ENCODE data around the gene RBAK. TPM values are rescaled to one million over a fixed set of nuclear protein-coding genes. Genes with fewer than 3 reads are reported as not detected.
"Not testable (repeated sequence)": the region's sequence is repeated elsewhere in the genome, so short reads cannot be mapped to it uniquely, and the experiment has no call there.

RBAK gene
- polyA plus RNA-seq, 3 donors: 21.0 to 25.0 (median 23.7) TPM

- not testable (repeated sequence) for DNase-seq (ENCODE audit: low read depth in 3 of 3, low spot score in 2 of 3)
Measured at GRCh38 chr7:5047127-5047526, 1.5 kb downstream of the RBAK start.

GRCh38 chr7:5050676-5051075, 5.0 kb downstream of the RBAK start:
- DNase-seq (ENCODE audit: low read depth in 3 of 3, low spot score in 2 of 3): no peak

GRCh38 chr7:5051731-5052130, 6.1 kb downstream of the RBAK start:
- DNase-seq (ENCODE audit: low read depth in 3 of 3, low spot score in 2 of 3): not testable (repeated sequence)

- DNase-seq (ENCODE audit: low read depth in 3 of 3, low spot score in 2 of 3): no peak
Measured at GRCh38 chr7:5053175-5053574, 7.5 kb downstream of the RBAK start.

GRCh38 chr7:5063698-5064097, 18.0 kb downstream of the RBAK start:
- DNase-seq (ENCODE audit: low read depth in 3 of 3, low spot score in 2 of 3): no peak

GRCh38 chr7:5064391-5065106, 18.9 kb downstream of the RBAK start:
- DNase-seq (ENCODE audit: low read depth in 3 of 3, low spot score in 2 of 3): no peak

GRCh38 chr7:5065107-5065407, 19.4 kb downstream of the RBAK start:
- no peak for DNase-seq (ENCODE audit: low read depth in 3 of 3, low spot score in 2 of 3)

GRCh38 chr7:5068521-5068920, 22.9 kb downstream of the RBAK start:
- no peak for DNase-seq (ENCODE audit: low read depth in 3 of 3, low spot score in 2 of 3)

GRCh38 chr7:5070206-5070605, 24.5 kb downstream of the RBAK start:
- no peak for DNase-seq (ENCODE audit: low read depth in 3 of 3, low spot score in 2 of 3)

- not testable (repeated sequence) for DNase-seq (ENCODE audit: low read depth in 3 of 3, low spot score in 2 of 3)
Measured at GRCh38 chr7:5075187-5075586, 29.5 kb downstream of the RBAK start.

- DNase-seq (ENCODE audit: low read depth in 3 of 3, low spot score in 2 of 3): no peak
Measured at GRCh38 chr7:5077740-5078139, 32.1 kb downstream of the RBAK start.

- DNase-seq (ENCODE audit: low read depth in 3 of 3, low spot score in 2 of 3): no peak
Measured at GRCh38 chr7:5082806-5083205, 37.1 kb downstream of the RBAK start.

GRCh38 chr7:5083311-5083711, 37.7 kb downstream of the RBAK start:
- no peak for DNase-seq (ENCODE audit: low read depth in 3 of 3, low spot score in 2 of 3)

GRCh38 chr7:5086256-5086655, 40.6 kb downstream of the RBAK start:
- DNase-seq (ENCODE audit: low read depth in 3 of 3, low spot score in 2 of 3): no peak

- DNase-seq (ENCODE audit: low read depth in 3 of 3, low spot score in 2 of 3): not testable (repeated sequence)
Measured at GRCh38 chr7:5088228-5088833, 42.7 kb downstream of the RBAK start.

- no peak for DNase-seq (ENCODE audit: low read depth in 3 of 3, low spot score in 2 of 3)
Measured at GRCh38 chr7:5088906-5089305, 43.2 kb downstream of the RBAK start.

GRCh38 chr7:5093948-5094347, 48.3 kb downstream of the RBAK start:
- DNase-seq (ENCODE audit: low read depth in 3 of 3, low spot score in 2 of 3): no peak

- DNase-seq (ENCODE audit: low read depth in 3 of 3, low spot score in 2 of 3): no peak
Measured at GRCh38 chr7:5094641-5095040, 49.0 kb downstream of the RBAK start.

GRCh38 chr7:5116359-5116758, 70.7 kb downstream of the RBAK start:
- no peak for DNase-seq (ENCODE audit: low read depth in 3 of 3, low spot score in 2 of 3)

GRCh38 chr7:5117095-5117970, 71.7 kb downstream of the RBAK start:
- DNase-seq (ENCODE audit: low read depth in 3 of 3, low spot score in 2 of 3): no peak

All from right renal cortex interstitium (tissue), 3 donors.